ENCODE measurements around the gene CNIH2. TPM values are rescaled to one million over a fixed set of nuclear protein-coding genes. Genes with fewer than 3 reads are reported as not detected.

The CNIH2 gene
- polyA plus RNA-seq, 1 donor from 2014 or later, result 47.9 TPM

DNA sequence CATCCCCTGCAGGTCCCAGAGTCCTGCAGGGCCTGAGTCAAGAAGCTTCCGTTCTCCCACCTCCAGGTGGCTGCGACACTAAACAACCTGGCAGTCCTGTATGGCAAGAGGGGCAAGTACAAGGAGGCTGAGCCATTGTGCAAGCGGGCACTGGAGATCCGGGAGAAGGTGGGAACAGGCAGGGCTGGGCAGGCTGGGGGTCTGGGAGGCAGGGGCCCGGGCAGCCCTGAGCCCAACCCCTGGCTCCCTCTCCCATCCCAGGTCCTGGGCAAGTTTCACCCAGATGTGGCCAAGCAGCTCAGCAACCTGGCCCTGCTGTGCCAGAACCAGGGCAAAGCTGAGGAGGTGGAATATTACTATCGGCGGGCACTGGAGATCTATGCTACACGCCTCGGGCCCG is 14.2 kb upstream of the CNIH2 start:
- TF ChIP-seq, protein P1, sequence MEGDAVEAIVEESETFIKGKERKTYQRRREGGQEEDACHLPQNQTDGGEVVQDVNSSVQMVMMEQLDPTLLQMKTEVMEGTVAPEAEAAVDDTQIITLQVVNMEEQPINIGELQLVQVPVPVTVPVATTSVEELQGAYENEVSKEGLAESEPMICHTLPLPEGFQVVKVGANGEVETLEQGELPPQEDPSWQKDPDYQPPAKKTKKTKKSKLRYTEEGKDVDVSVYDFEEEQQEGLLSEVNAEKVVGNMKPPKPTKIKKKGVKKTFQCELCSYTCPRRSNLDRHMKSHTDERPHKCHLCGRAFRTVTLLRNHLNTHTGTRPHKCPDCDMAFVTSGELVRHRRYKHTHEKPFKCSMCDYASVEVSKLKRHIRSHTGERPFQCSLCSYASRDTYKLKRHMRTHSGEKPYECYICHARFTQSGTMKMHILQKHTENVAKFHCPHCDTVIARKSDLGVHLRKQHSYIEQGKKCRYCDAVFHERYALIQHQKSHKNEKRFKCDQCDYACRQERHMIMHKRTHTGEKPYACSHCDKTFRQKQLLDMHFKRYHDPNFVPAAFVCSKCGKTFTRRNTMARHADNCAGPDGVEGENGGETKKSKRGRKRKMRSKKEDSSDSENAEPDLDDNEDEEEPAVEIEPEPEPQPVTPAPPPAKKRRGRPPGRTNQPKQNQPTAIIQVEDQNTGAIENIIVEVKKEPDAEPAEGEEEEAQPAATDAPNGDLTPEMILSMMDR (IDR thresholded peaks at IDR 0.05; ENCODE audit: poor library complexity, severe bottlenecking), result no peak
- no peak for TF ChIP-seq SMC3 (conservative IDR thresholded peaks at IDR 0.05; ENCODE audit: poor library complexity)
- no peak for TF ChIP-seq TAF1 (IDR thresholded peaks at IDR 0.05; ENCODE audit: low read depth)
- TF ChIP-seq RAD21 (conservative IDR thresholded peaks at IDR 0.05), result no peak
- no peak for TF ChIP-seq POLR2AphosphoS5 (IDR thresholded peaks at IDR 0.05)
- TF ChIP-seq EZH2 (IDR thresholded peaks at IDR 0.05; ENCODE audit: borderline replicate concordance, insufficient read depth, low read length, poor library complexity, severe bottlenecking), result no peak
- TF ChIP-seq EP300 (conservative IDR thresholded peaks at IDR 0.05; ENCODE audit: poor library complexity, severe bottlenecking), result no peak
- TF ChIP-seq MXI1 (conservative IDR thresholded peaks at IDR 0.05; ENCODE audit: poor library complexity, severe bottlenecking), result no peak
- TF ChIP-seq, protein P2, sequence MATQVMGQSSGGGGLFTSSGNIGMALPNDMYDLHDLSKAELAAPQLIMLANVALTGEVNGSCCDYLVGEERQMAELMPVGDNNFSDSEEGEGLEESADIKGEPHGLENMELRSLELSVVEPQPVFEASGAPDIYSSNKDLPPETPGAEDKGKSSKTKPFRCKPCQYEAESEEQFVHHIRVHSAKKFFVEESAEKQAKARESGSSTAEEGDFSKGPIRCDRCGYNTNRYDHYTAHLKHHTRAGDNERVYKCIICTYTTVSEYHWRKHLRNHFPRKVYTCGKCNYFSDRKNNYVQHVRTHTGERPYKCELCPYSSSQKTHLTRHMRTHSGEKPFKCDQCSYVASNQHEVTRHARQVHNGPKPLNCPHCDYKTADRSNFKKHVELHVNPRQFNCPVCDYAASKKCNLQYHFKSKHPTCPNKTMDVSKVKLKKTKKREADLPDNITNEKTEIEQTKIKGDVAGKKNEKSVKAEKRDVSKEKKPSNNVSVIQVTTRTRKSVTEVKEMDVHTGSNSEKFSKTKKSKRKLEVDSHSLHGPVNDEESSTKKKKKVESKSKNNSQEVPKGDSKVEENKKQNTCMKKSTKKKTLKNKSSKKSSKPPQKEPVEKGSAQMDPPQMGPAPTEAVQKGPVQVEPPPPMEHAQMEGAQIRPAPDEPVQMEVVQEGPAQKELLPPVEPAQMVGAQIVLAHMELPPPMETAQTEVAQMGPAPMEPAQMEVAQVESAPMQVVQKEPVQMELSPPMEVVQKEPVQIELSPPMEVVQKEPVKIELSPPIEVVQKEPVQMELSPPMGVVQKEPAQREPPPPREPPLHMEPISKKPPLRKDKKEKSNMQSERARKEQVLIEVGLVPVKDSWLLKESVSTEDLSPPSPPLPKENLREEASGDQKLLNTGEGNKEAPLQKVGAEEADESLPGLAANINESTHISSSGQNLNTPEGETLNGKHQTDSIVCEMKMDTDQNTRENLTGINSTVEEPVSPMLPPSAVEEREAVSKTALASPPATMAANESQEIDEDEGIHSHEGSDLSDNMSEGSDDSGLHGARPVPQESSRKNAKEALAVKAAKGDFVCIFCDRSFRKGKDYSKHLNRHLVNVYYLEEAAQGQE (IDR thresholded peaks at IDR 0.05; ENCODE audit: borderline replicate concordance), result no peak
- Histone ChIP-seq H3K9me2 (ENCODE audit: insufficient read depth, low read length) (no peaks in the 10 kb centered on the region), H3K4me3 (ENCODE audit: low read length) (no peak overlapping the region), H3K36me3 (ENCODE audit: insufficient read depth, low read length) (peaks cover 12% of the 10 kb centered on the region), H3K9ac (ENCODE audit: low read length) (no peak overlapping the region), H4K20me1 (ENCODE audit: insufficient read depth) (peaks cover 4% of the 10 kb centered on the region), H3K27me3 (ENCODE audit: insufficient read depth, low read depth, low read length) (no peaks in the 10 kb centered on the region), H3K79me2 (replicated peaks; ENCODE audit: insufficient read depth, low read length) (peaks cover 15% of the 10 kb centered on the region), H3F3A (ENCODE audit: insufficient read depth, low read length, poor library complexity, severe bottlenecking) (no peaks in the 10 kb centered on the region), H3K27ac (ENCODE audit: low read length) (no peak overlapping the region), H3K4me2 (ENCODE audit: low read length) (no peak overlapping the region), H3K9me3 (ENCODE audit: low read length) (no peaks in the 10 kb centered on the region), H2AFZ (ENCODE audit: low read depth, low read length) (no peak overlapping the region)

DNA sequence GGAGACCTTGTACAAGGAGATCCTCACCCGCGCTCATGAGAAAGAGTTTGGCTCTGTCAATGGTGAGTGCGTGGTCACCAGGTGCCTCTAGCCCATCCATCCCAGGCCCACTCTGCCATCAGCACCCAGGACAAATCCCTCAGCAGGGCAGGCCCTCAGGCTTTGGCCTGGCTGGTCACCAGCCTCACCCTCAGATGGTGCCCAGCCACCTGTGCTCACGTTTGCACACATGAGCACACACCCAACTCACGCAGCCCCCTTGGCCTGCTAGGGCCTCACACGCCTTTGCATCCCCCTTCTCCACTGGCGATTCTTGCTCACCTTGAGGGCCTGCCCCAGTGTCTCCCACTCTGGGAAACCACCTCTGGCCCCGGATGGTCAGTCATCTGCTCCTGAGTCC is 13.6 kb upstream of the CNIH2 start:
- H3K9me2 ChIP-seq (ENCODE audit: insufficient read depth, low read length), result no peaks in the 10 kb centered on the region
- no peaks in the 10 kb centered on the region for H3F3A ChIP-seq (ENCODE audit: insufficient read depth, low read length, poor library complexity, severe bottlenecking)
- H3K27me3 ChIP-seq (ENCODE audit: insufficient read depth, low read depth, low read length), result no peaks in the 10 kb centered on the region
- peaks cover 15% of the 10 kb centered on the region for H3K79me2 ChIP-seq (replicated peaks; ENCODE audit: insufficient read depth, low read length)
- no peaks in the 10 kb centered on the region for H3K9me3 ChIP-seq (ENCODE audit: low read length)
- no peak overlapping the region for H3K4me3 ChIP-seq (ENCODE audit: low read length)
- H3K27ac ChIP-seq (ENCODE audit: low read length), result no peak overlapping the region
- TF ChIP-seq TAF1 (IDR thresholded peaks at IDR 0.05; ENCODE audit: low read depth), result no peak
- TF ChIP-seq EP300 (conservative IDR thresholded peaks at IDR 0.05; ENCODE audit: poor library complexity, severe bottlenecking), result no peak
- no peak for TF ChIP-seq RAD21 (conservative IDR thresholded peaks at IDR 0.05)
- no peak for TF ChIP-seq EZH2 (IDR thresholded peaks at IDR 0.05; ENCODE audit: borderline replicate concordance, insufficient read depth, low read length, poor library complexity, severe bottlenecking)
- no peak for TF ChIP-seq POLR2AphosphoS5 (IDR thresholded peaks at IDR 0.05)
- TF ChIP-seq, protein P1 (IDR thresholded peaks at IDR 0.05; ENCODE audit: poor library complexity, severe bottlenecking), result no peak
- TF ChIP-seq SMC3 (conservative IDR thresholded peaks at IDR 0.05; ENCODE audit: poor library complexity), result no peak
- TF ChIP-seq, protein P2 (IDR thresholded peaks at IDR 0.05; ENCODE audit: borderline replicate concordance), result no peak
- no peak for TF ChIP-seq MXI1 (conservative IDR thresholded peaks at IDR 0.05; ENCODE audit: poor library complexity, severe bottlenecking)
- peaks cover 4% of the 10 kb centered on the region for H4K20me1 ChIP-seq (ENCODE audit: insufficient read depth)
- no peak overlapping the region for H3K9ac ChIP-seq (ENCODE audit: low read length)
- H3K4me2 ChIP-seq (ENCODE audit: low read length), result no peak overlapping the region
- H2AFZ ChIP-seq (ENCODE audit: low read depth, low read length), result no peak overlapping the region
- peaks cover 8% of the 10 kb centered on the region for H3K36me3 ChIP-seq (ENCODE audit: insufficient read depth, low read length)

All from neural cell (in vitro differentiated cells).